K562 (cell line): ENCODE measurements around the gene KIF3A. TPM values are rescaled to one million over a fixed set of nuclear protein-coding genes. Genes with fewer than 3 reads are reported as not detected.

ENCODE experiments used
- ATAC-seq: fragments of 200-7000 bp; cut with Tn5 transposase; 3 replicates; pipeline ENCODE4 v1.9.1; 2020; ENCODE audit warnings: moderate library complexity
- BruUV-seq: library from RNA; stranded (reverse); fragments of 400-500 nt; replicated peaks from 2 replicates; lab custom pipeline; 2021; lab: Mats Ljungman, UMichigan
- CTCF ChIA-PET: fragments of 300-600 bp; formaldehyde crosslinking; extraction: SDS; loops from one replicate; lab custom pipeline; 2021; ENCODE audit warnings: low intra/inter-chr PET ratio; lab: Yijun Ruan, JAX
- POLR2A ChIA-PET: fragments of 300-600, 350-650 bp; sonication (Branson Sonifier 250); formaldehyde crosslinking; extraction: SDS; loops from one replicate; lab custom pipeline; 2021; ENCODE audit warnings: antibody characterized with exemption, inconsistent platforms; lab: Yijun Ruan, JAX
- DNase-seq, 4 experiments: peaks; one replicate each; pipeline versions ENCODE4 v3.0.0 to v3.0.0-alpha.2; 2011 to 2018; ENCODE audit warnings: low spot score in 3 of 4, mixed read lengths in 3 of 4; ENCODE audit errors: extremely low read depth in 1 of 4
- FAIRE-seq: peaks from 2 replicates; lab custom pipeline; 2011; peaks lifted over from hg19 to GRCh38; lab: Jason Lieb, UNC
- H2AFZ ChIP-seq: 2 replicates; pipeline ENCODE4 v1.6.0; 2011; ENCODE audit warnings: low read depth, low read length, control low read depth, inconsistent platforms
- H3K27ac ChIP-seq: fragments of 200-600 bp; 3 replicates; pipeline ENCODE4 v1.8.0; 2011; ENCODE audit warnings: low read depth, mild to moderate bottlenecking, control low read depth, inconsistent platforms, low read length, moderate library complexity, mixed read lengths; ENCODE audit errors: extremely low read depth
- H3K27me3 ChIP-seq, 2 experiments: fragments of 300-600 bp in 1 of 2; 2 replicates in 1 of 2; 3 replicates in 1 of 2; pipeline versions ENCODE4 v1.6.0 to v1.8.0; 2011; ENCODE audit warnings: inconsistent platforms in 2 of 2, low read length in 2 of 2, mild to moderate bottlenecking in 1 of 2, mixed read lengths in 1 of 2, moderate library complexity in 1 of 2; ENCODE audit not compliant: control insufficient read depth in 2 of 2, insufficient read depth in 2 of 2
- H3K36me3 ChIP-seq: fragments of 300-600 bp; 3 replicates; pipeline ENCODE4 v1.8.0; 2011; ENCODE audit warnings: mild to moderate bottlenecking, low read length, inconsistent platforms; ENCODE audit not compliant: control insufficient read depth, insufficient read depth
- H3K4me1 ChIP-seq, 2 experiments: fragments of 200-600 bp in 1 of 2; replicated peaks in 1 of 2; 2 replicates in 1 of 2; 3 replicates in 1 of 2; pipeline versions ENCODE4 v1.5.1 to v1.8.0; 2011; ENCODE audit warnings: inconsistent platforms in 2 of 2, low read length in 2 of 2, mild to moderate bottlenecking in 1 of 2, mixed read lengths in 1 of 2, moderate library complexity in 1 of 2; ENCODE audit not compliant: control insufficient read depth in 2 of 2, insufficient read depth in 2 of 2
- H3K4me2 ChIP-seq: 2 replicates; pipeline ENCODE4 v1.6.1; 2011; ENCODE audit warnings: low read length, control low read depth, inconsistent platforms, mixed read lengths; ENCODE audit not compliant: insufficient read depth
- H3K4me3 ChIP-seq: fragments of 200-600 bp; sonication (generic), shearing (Covaris generic); 2 replicates; pipeline ENCODE4 v1.5.1; 2016; ENCODE audit warnings: control low read depth, inconsistent platforms
- H3K79me2 ChIP-seq: fragments of 200-600 bp; 3 replicates; pipeline ENCODE4 v1.8.0; 2011; ENCODE audit warnings: low read length, inconsistent platforms; ENCODE audit not compliant: control insufficient read depth, insufficient read depth
- H3K9ac ChIP-seq, 2 experiments: 2 replicates each; pipeline versions ENCODE4 v1.6.0 to v1.6.1; 2011; ENCODE audit warnings: low read depth in 2 of 2, low read length in 2 of 2, control low read depth in 1 of 2, inconsistent platforms in 1 of 2, mild to moderate bottlenecking in 1 of 2, mixed read lengths in 1 of 2; ENCODE audit not compliant: insufficient read depth in 1 of 2
- H3K9me1 ChIP-seq: one replicate; pipeline ENCODE4 v1.6.0; 2011; ENCODE audit warnings: inconsistent platforms, mild to moderate bottlenecking, low read length, moderate library complexity; ENCODE audit not compliant: control insufficient read depth, insufficient read depth
- H3K9me3 ChIP-seq: replicated peaks from 2 replicates; pipeline ENCODE4 v1.5.1; 2011; ENCODE audit warnings: low read depth, low read length, inconsistent platforms; ENCODE audit not compliant: control insufficient read depth, insufficient read depth
- H4K20me1 ChIP-seq: replicated peaks from 2 replicates; pipeline ENCODE4 v1.6.1; 2011; ENCODE audit warnings: low read length, inconsistent platforms, mixed read lengths; ENCODE audit not compliant: control insufficient read depth, insufficient read depth
- POLR2G ChIP-seq: fragments of 200-400 bp; formaldehyde crosslinking; IDR thresholded peaks from 2 replicates; pipeline ENCODE4 v1.6.1; 2017; ENCODE audit warnings: low read depth, mild to moderate bottlenecking, antibody characterized with exemption, low read length, moderate library complexity
- SIN3B ChIP-seq: fragments of 450-650 bp; IDR thresholded peaks from 2 replicates; pipeline ENCODE4 v1.6.1; 2017; ENCODE audit warnings: low read depth, mild to moderate bottlenecking, moderate library complexity
- WGBS: fragments of 100-300 bp; shearing (Covaris generic); methylation state at CpG from one replicate; pipeline ENCODE4 v1.1.6; 2016; ENCODE audit warnings: low coverage, mixed read lengths; ENCODE audit not compliant: insufficient coverage; ENCODE audit errors: missing lambda C conversion rate; 5-methylcytosine and 5-hydroxymethylcytosine counted together
- in situ Hi-C: fragments of 300-500 bp; cut with MboI; formaldehyde crosslinking; loops from 4 replicates; pipeline ENCODE4 v1.15.0; 2018; ENCODE audit warnings: inconsistent platforms, mixed read lengths
- intact Hi-C: fragments of 100-400 bp; cut with micrococcal nuclease; formaldehyde crosslinking; loops from 2 replicates; pipeline ENCODE4 v1.14.2; 2022
- polyA plus RNA-seq, 8 experiments: library from polyadenylated mRNA; depleted of rRNA in 4 of 8; stranded (reverse) in 5 of 8; unstranded in 3 of 8; fragments of >200 nt; fragmentation: Nextera tagmentation in 2 of 8; fragmentation: Illumina TruSeq in 1 of 8; extraction: Ambion mirVana in 2 of 8; extraction: Trizol in 1 of 8; gene quantifications; 2 replicates each; pipeline versions ENCODE4 v1.2.1 to v1.2.3, GENCODE V29; 2011 to 2014; ENCODE audit warnings: inconsistent platforms in 1 of 8, missing spikeins in 1 of 8
- total RNA-seq, 7 experiments: library from RNA; depleted of rRNA in 6 of 7; stranded (reverse); fragments of >200 nt in 6 of 7; fragmentation: Illumina TruSeq in 2 of 7; extraction: Trizol in 2 of 7; gene quantifications; 2 replicates each; pipeline versions ENCODE4 v1.2.1 to v1.2.3, GENCODE V29; 2011 to 2021; ENCODE audit warnings: low replicate concordance in 1 of 7
- TF ChIP-seq, protein P1 (sequence below): sonication (generic); formaldehyde crosslinking; IDR thresholded peaks from 2 replicates; pipeline ENCODE4 v1.8.1; 2023; ENCODE audit warnings: mild to moderate bottlenecking, missing genetic modification reagents

Gene KIF3A
- total and polyA plus RNA-seq, 9 of the 15 experiments (the other 6 are each of a cell fraction or from before 2014, with no cell fraction given), result 1.5 to 7.8 (median 6.0) TPM

DNA sequence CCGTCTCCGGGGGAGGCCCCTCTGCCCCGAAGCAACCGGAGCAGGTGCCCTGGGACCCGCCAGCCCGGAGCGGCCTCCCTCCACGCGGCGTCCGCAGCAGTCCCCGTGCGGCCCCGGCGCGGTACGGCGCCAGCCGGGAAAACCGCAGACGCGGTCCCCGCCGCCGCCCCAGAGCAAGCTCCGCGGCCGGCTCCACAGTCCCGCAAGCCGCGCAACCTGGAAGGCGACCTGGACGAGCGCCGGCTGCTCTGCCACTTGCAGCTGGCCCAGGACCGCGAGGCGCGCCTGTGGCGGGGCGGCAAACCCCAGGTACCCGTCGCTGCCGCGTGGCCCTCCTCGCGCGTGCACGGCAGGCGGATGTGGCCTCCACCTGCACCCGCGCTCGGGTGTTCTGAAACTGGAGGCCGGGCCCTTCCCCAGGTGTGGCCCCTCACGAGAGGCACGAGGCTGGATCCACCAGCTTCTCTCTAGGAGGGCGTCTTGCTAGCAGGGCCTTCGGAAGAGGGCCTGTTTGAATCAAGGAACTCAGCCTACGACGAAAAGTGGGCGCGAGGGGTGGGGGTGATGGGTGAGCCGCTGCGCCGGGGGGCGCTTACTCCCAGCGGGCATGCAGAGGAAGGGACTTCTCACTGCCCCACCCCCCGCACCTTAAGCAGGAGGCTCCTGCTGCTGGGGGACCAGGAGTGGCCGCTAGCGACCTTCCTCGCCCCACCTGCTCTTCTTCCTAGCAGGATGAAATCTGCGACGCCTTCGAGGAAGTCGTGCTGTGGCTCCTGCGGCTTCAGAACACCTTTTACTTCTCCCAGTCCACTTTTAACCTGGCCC is 10.5 kb upstream of the KIF3A start:
- no peak overlapping the region for H3K4me2 ChIP-seq
- H3K9me3 ChIP-seq, result no peaks in the 10 kb centered on the region
- H3K79me2 ChIP-seq, result no peaks in the 10 kb centered on the region
- no peaks in the 10 kb centered on the region for H3K9me1 ChIP-seq
- CTCF ChIA-PET, result no interaction called here
- no peak for DNase-seq
- no peak for FAIRE-seq
- H3K9ac ChIP-seq, result no peak overlapping the region
- TF ChIP-seq SIN3B (no peak), POLR2G (peak; percentile 34; the same call in 1 of the 2 replicates)
- TF ChIP-seq, protein P1, sequence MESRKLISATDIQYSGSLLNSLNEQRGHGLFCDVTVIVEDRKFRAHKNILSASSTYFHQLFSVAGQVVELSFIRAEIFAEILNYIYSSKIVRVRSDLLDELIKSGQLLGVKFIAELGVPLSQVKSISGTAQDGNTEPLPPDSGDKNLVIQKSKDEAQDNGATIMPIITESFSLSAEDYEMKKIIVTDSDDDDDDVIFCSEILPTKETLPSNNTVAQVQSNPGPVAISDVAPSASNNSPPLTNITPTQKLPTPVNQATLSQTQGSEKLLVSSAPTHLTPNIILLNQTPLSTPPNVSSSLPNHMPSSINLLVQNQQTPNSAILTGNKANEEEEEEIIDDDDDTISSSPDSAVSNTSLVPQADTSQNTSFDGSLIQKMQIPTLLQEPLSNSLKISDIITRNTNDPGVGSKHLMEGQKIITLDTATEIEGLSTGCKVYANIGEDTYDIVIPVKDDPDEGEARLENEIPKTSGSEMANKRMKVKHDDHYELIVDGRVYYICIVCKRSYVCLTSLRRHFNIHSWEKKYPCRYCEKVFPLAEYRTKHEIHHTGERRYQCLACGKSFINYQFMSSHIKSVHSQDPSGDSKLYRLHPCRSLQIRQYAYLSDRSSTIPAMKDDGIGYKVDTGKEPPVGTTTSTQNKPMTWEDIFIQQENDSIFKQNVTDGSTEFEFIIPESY (CRISPR knock-in tag), result peak; percentile 70
- H3K4me3 ChIP-seq, result no peak overlapping the region
- no TSS peak for BruUV-seq
- H3K27me3 ChIP-seq, result no peaks in the 10 kb centered on the region
- no peak overlapping the region for H3K27ac ChIP-seq
- H3K4me1 ChIP-seq, result peaks cover 0 to 4% of the 10 kb centered on the region in 2 experiments; a peak in 1 of 5 replicates
- intact Hi-C loops, result no loop called here
- no peak overlapping the region for H2AFZ ChIP-seq
- in situ Hi-C loops, result no loop called here
- POLR2A ChIA-PET, result interaction anchor here (0.9 to 4.0 kb wide), 2 partner anchors 9 to 10 kb away, joined by 3 to 20 read pairs; partner anchors contain the start of gene KIF3A
- no peak for ATAC-seq
- WGBS, result 93% methylated on average over 50 of the region's 76 CpGs
- H4K20me1 ChIP-seq, result no peaks in the 10 kb centered on the region; the same call in 1 of the 2 replicates
- H3K36me3 ChIP-seq, result no peaks in the 10 kb centered on the region
